Panc1 (cell line): Measurements from ENCODE around the gene CPLX3. TPM values are rescaled to one million over a fixed set of nuclear protein-coding genes. Genes with fewer than 3 reads are reported as not detected.

Source experiments
- ATAC-seq: fragments of 200-7000 bp; cut with Tn5 transposase; 2 replicates; pipeline ENCODE4 v1.9.1; 2020; ENCODE audit warnings: mild to moderate bottlenecking, moderate library complexity
- BruUV-seq: library from RNA; stranded (reverse); fragments of 400-500 nt; replicated peaks from 2 replicates; lab custom pipeline; 2021; lab: Mats Ljungman, UMichigan
- CTCF ChIA-PET: fragments of 300-600 bp; sonication (Branson Sonifier 250); formaldehyde crosslinking; loops from one replicate; lab custom pipeline; 2022; ENCODE audit warnings: antibody characterized with exemption; lab: Charles Lee
- POLR2A ChIA-PET: fragments of 300-600 bp; sonication (Branson Sonifier 250); formaldehyde crosslinking; loops from one replicate; lab custom pipeline; 2022; ENCODE audit warnings: antibody characterized with exemption; lab: Charles Lee
- DNase-seq: peaks from one replicate; pipeline ENCODE4 v3.0.0-alpha.2; 2010; ENCODE audit warnings: low read depth, low spot score
- H3K27ac ChIP-seq: 2 replicates; pipeline ENCODE4 v1.5.1; 2011; ENCODE audit warnings: mild to moderate bottlenecking, low read length, inconsistent platforms
- H3K27me3 ChIP-seq: fragments of 200-500 bp; sonication (Bioruptor generic); 2 replicates; pipeline ENCODE4 v1.6.0; 2014; ENCODE audit warnings: low read length, inconsistent platforms; ENCODE audit not compliant: control insufficient read depth, insufficient read depth
- H3K36me3 ChIP-seq: fragments of 200-500 bp; sonication (Bioruptor generic); 2 replicates; pipeline ENCODE4 v1.5.1; 2014; ENCODE audit warnings: inconsistent platforms, mild to moderate bottlenecking, low read length, moderate library complexity; ENCODE audit not compliant: control insufficient read depth, insufficient read depth
- H3K4me1 ChIP-seq: 2 replicates; pipeline ENCODE4 v1.5.1; 2011; ENCODE audit warnings: inconsistent platforms, mild to moderate bottlenecking, low read length, moderate library complexity; ENCODE audit not compliant: control insufficient read depth, insufficient read depth
- H3K4me3 ChIP-seq, 2 experiments: 2 replicates each; pipeline ENCODE4 v1.5.1; 2011 to 2012; ENCODE audit warnings: low read depth in 2 of 2, low read length in 2 of 2, mild to moderate bottlenecking in 2 of 2, inconsistent platforms in 1 of 2, moderate library complexity in 1 of 2
- H3K9me3 ChIP-seq: fragments of 200-500 bp; sonication (Bioruptor generic); 2 replicates; pipeline ENCODE4 v1.5.1; 2014; ENCODE audit warnings: low read depth, mild to moderate bottlenecking, inconsistent platforms, low read length, moderate library complexity; ENCODE audit not compliant: control insufficient read depth, insufficient read depth
- POLR2AphosphoS5 ChIP-seq: IDR thresholded peaks from 2 replicates; pipeline ENCODE4 v1.6.1; 2012; ENCODE audit warnings: mild to moderate bottlenecking, low read depth, low read length, moderate library complexity
- SIN3A ChIP-seq: IDR thresholded peaks from 2 replicates; pipeline ENCODE4 v1.6.1; 2012; ENCODE audit warnings: low read depth, mild to moderate bottlenecking, low read length, moderate library complexity, borderline replicate concordance; ENCODE audit not compliant: insufficient read depth
- TCF7L2 ChIP-seq: IDR thresholded peaks from 2 replicates; pipeline ENCODE4 v1.6.1; 2011; ENCODE audit warnings: mild to moderate bottlenecking, low read depth, low read length, inconsistent platforms
- in situ Hi-C: cut with HindIII; loops from 2 replicates; pipeline ENCODE4 v1.10.0; 2016; ENCODE audit warnings: low sequenced_read_pairs, low pct_unique_long_range_greater_than_20kb
- intact Hi-C: fragments of 100-400 bp; cut with micrococcal nuclease; formaldehyde crosslinking; loops from one replicate; pipeline ENCODE4 v1.10.0; 2022; ENCODE audit not compliant: unreplicated experiment
- total RNA-seq: library from RNA; stranded (reverse); gene quantifications from one replicate; pipeline ENCODE4 v1.2.1, GENCODE V29; 2021; ENCODE audit not compliant: unreplicated experiment
- TF ChIP-seq, protein P1 (sequence below): fragments of 450-650 bp; IDR thresholded peaks from 2 replicates; pipeline ENCODE4 v1.5.1; 2017; ENCODE audit warnings: mild to moderate bottlenecking
- TF ChIP-seq, protein P2 (sequence below), 2 experiments: IDR thresholded peaks; 2 replicates each; pipeline ENCODE4 v1.6.1; 2011 to 2012; ENCODE audit warnings: low read depth in 2 of 2, control low read depth in 1 of 2, low read length in 1 of 2, mild to moderate bottlenecking in 1 of 2, moderate library complexity in 1 of 2; ENCODE audit not compliant: insufficient read depth in 1 of 2

Gene CPLX3
- total RNA-seq, 1 experiment from 2014 or later: not detected

DNA sequence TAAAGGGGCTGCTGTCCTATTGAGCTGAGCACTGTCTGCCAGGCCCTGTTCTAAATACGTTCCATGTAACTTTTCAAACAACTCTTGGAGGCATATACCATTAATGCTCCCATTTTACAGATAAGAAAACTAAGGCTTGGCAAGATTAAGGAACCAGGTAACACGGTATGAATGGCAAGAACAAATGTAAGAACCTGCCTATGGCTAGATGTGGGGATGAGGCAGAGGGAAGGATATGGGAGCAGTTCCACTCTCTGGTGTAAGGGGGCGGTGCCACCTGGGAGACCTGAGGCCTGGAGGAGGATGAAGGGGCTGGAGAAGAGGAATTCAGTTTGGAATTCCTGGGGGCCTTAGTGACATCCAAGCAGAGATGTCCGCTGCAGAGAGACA is 17.6 kb upstream of the CPLX3 start:
- DNase-seq (no peak), ATAC-seq (no peak)
- in situ Hi-C loops: no loop called here
- ChIA-PET POLR2A (no interaction called here), CTCF (interaction anchor here (0.5 kb wide), 1 partner anchor 47 kb away, joined by 3 read pairs; no protein-coding TSS in a partner anchor)
- Histone ChIP-seq H3K4me1 (no peaks in the 10 kb centered on the region), H3K36me3 (no peaks in the 10 kb centered on the region), H3K27me3 (no peaks in the 10 kb centered on the region), H3K9me3 (no peaks in the 10 kb centered on the region), H3K4me3 (no peak overlapping the region), H3K27ac (no peak overlapping the region)
- TF ChIP-seq TCF7L2: no peak
- intact Hi-C loops: no loop called here
- no TSS peak for BruUV-seq

DNA sequence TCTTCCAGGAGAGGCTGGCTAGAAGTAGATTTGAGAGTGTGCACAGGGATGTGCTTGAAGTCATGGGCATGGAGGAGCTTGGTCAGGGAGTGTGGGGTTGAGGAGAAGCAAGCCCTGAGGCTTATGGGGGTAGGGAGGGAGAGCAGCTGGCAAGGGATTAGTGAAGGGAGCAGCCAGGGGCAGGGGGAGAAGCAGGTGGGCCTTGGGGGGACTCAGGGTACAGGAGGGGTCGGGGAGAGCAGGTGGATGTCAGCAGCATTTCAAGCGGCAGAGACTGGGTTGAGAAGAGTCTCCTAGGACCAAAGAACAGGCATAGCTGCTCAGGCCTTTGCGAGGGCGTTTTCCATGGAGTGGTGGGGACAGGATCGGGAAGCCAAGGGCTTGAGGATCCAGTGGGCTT is 17.2 kb upstream of the CPLX3 start:
- TF ChIP-seq TCF7L2 (no peak), SIN3A (no peak), POLR2AphosphoS5 (no peak)
- TF ChIP-seq, protein P1, sequence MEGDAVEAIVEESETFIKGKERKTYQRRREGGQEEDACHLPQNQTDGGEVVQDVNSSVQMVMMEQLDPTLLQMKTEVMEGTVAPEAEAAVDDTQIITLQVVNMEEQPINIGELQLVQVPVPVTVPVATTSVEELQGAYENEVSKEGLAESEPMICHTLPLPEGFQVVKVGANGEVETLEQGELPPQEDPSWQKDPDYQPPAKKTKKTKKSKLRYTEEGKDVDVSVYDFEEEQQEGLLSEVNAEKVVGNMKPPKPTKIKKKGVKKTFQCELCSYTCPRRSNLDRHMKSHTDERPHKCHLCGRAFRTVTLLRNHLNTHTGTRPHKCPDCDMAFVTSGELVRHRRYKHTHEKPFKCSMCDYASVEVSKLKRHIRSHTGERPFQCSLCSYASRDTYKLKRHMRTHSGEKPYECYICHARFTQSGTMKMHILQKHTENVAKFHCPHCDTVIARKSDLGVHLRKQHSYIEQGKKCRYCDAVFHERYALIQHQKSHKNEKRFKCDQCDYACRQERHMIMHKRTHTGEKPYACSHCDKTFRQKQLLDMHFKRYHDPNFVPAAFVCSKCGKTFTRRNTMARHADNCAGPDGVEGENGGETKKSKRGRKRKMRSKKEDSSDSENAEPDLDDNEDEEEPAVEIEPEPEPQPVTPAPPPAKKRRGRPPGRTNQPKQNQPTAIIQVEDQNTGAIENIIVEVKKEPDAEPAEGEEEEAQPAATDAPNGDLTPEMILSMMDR: no peak
- TF ChIP-seq, protein P2, sequence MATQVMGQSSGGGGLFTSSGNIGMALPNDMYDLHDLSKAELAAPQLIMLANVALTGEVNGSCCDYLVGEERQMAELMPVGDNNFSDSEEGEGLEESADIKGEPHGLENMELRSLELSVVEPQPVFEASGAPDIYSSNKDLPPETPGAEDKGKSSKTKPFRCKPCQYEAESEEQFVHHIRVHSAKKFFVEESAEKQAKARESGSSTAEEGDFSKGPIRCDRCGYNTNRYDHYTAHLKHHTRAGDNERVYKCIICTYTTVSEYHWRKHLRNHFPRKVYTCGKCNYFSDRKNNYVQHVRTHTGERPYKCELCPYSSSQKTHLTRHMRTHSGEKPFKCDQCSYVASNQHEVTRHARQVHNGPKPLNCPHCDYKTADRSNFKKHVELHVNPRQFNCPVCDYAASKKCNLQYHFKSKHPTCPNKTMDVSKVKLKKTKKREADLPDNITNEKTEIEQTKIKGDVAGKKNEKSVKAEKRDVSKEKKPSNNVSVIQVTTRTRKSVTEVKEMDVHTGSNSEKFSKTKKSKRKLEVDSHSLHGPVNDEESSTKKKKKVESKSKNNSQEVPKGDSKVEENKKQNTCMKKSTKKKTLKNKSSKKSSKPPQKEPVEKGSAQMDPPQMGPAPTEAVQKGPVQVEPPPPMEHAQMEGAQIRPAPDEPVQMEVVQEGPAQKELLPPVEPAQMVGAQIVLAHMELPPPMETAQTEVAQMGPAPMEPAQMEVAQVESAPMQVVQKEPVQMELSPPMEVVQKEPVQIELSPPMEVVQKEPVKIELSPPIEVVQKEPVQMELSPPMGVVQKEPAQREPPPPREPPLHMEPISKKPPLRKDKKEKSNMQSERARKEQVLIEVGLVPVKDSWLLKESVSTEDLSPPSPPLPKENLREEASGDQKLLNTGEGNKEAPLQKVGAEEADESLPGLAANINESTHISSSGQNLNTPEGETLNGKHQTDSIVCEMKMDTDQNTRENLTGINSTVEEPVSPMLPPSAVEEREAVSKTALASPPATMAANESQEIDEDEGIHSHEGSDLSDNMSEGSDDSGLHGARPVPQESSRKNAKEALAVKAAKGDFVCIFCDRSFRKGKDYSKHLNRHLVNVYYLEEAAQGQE (IDR thresholded peaks at IDR 0.05; ENCODE audit: insufficient read depth in 1 of 2, low read depth in 2 of 2, low read length in 1 of 2): no peak
- no peak for ATAC-seq
- Histone ChIP-seq H3K36me3 (no peaks in the 10 kb centered on the region), H3K4me1 (no peaks in the 10 kb centered on the region), H3K9me3 (no peaks in the 10 kb centered on the region), H3K27me3 (no peaks in the 10 kb centered on the region), H3K27ac (no peak overlapping the region), H3K4me3 (no peak overlapping the region)
- intact Hi-C loops (no loop called here), in situ Hi-C loops (no loop called here)
- CTCF ChIA-PET: no interaction called here
- no TSS peak for BruUV-seq
- POLR2A ChIA-PET: no interaction called here
- no peak for DNase-seq

DNA sequence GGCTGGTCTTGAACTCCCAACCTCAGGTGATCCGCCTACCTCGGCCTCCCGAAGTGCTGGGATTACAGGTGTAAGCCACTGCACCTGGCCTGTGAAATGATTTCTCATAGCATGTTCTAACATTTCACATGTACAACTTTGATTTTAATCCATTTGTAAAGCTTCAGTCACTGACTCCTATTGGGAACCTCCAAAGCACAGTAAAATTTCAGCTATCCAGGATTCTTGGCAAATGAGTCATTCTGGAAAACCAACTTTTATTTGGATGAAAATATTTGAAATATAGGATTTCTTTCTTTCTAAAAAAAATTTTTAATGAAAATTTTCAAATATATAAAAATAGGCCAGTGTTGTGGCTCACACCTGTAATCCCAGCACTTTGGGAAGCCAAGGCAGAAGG is 16.5 kb upstream of the CPLX3 start:
- H3K4me3 ChIP-seq: no peak overlapping the region

More for the DNA sequence above, 16.5 kb upstream of the CPLX3 start:
- Histone ChIP-seq H3K36me3 (no peaks in the 10 kb centered on the region), H3K27ac (no peak overlapping the region), H3K9me3 (no peaks in the 10 kb centered on the region), H3K27me3 (no peaks in the 10 kb centered on the region), H3K4me1 (no peaks in the 10 kb centered on the region)
- intact Hi-C loops: no loop called here
- DNase-seq (no peak), ATAC-seq (no peak)
- in situ Hi-C loops: no loop called here
- ChIA-PET CTCF (interaction anchor here (0.6 kb wide), 1 partner anchor 10 kb away, joined by 4 read pairs; no protein-coding TSS in a partner anchor), POLR2A (interaction anchor here (0.6 kb wide), 1 partner anchor 37 kb away, joined by 3 read pairs; no protein-coding TSS in a partner anchor)
- TF ChIP-seq, protein P1: no peak
- TF ChIP-seq POLR2AphosphoS5 (no peak), TCF7L2 (no peak), SIN3A (no peak)
- TF ChIP-seq, protein P2 (IDR thresholded peaks at IDR 0.05; ENCODE audit: insufficient read depth in 1 of 2, low read depth in 2 of 2, low read length in 1 of 2): no peak
- no TSS peak for BruUV-seq
